Fibroblast of lung (primary cell): ENCODE results near the gene CDCA4.

ENCODE experiments used
- CTCF ChIP-seq, 2 donors: IDR thresholded peaks in 1 of 2; conservative IDR thresholded peaks in 1 of 2; 1 replicate in 1 of 2; 2 replicates in 1 of 2; pipeline ENCODE4 v1.5.1; 2011 to 2012; ENCODE audit warnings: low read length in 2 of 2, control low read depth in 1 of 2, inconsistent platforms in 1 of 2, low read depth in 1 of 2, mild to moderate bottlenecking in 1 of 2
- EZH2 ChIP-seq: IDR thresholded peaks from 2 replicates; pipeline ENCODE4 v1.5.1; 2012; ENCODE audit warnings: low read length, control low read depth, mild to moderate bottlenecking; ENCODE audit errors: missing control alignments

- TF ChIP-seq CTCF (conservative IDR thresholded peaks at IDR 0.05 in 1 of 2, IDR thresholded peaks at IDR 0.05 in 1 of 2; ENCODE audit: low read depth in 1 of 2, low read length in 2 of 2) (peak; percentile 82 to 100), EZH2 (no peak)
Observed at GRCh38 chr14:105045710-105046326, 24.9 kb upstream of the CDCA4 start.
